SJSA1 (cell line): ENCODE data around the gene GOLGA8O. TPM values are rescaled to one million over a fixed set of nuclear protein-coding genes. Genes with fewer than 3 reads are reported as not detected.
"Not testable (repeated sequence)": the region's sequence is repeated elsewhere in the genome, so short reads cannot be mapped to it uniquely, and the experiment has no call there.

Experiments
- DNase-seq, 2 experiments: peaks; one replicate each; pipeline ENCODE4 v3.0.0-alpha.2; 2015 to 2020; ENCODE audit warnings: low spot score in 2 of 2, low read depth in 1 of 2
- H3K27ac ChIP-seq: fragments of 250-450 bp; sonication (Bioruptor Pico); 2 replicates; pipeline ENCODE4 v1.5.1; 2020; ENCODE audit warnings: mild to moderate bottlenecking, moderate library complexity
- H3K27me3 ChIP-seq: fragments of 250-450 bp; sonication (Bioruptor Pico); replicated peaks from 2 replicates; pipeline ENCODE4 v1.5.1; 2020; ENCODE audit warnings: mild to moderate bottlenecking, moderate library complexity
- H3K36me3 ChIP-seq: fragments of 250-450 bp; sonication (Bioruptor Pico); 2 replicates; pipeline ENCODE4 v1.5.1; 2020; ENCODE audit warnings: mild to moderate bottlenecking
- H3K4me1 ChIP-seq: fragments of 250-450 bp; sonication (Bioruptor Pico); replicated peaks from 2 replicates; pipeline ENCODE4 v1.6.1; 2021; ENCODE audit warnings: mild to moderate bottlenecking
- H3K4me3 ChIP-seq: fragments of 250-450 bp; sonication (Bioruptor Pico); 2 replicates; pipeline ENCODE4 v1.5.1; 2020; ENCODE audit warnings: mild to moderate bottlenecking
- H3K9me3 ChIP-seq: fragments of 250-450 bp; sonication (Bioruptor Pico); replicated peaks from 2 replicates; pipeline ENCODE4 v1.5.1; 2020; ENCODE audit warnings: mild to moderate bottlenecking
- total RNA-seq: library from RNA; depleted of rRNA; stranded (reverse); fragments of >200 nt; shearing (Covaris generic); gene quantifications from 2 replicates; pipeline ENCODE4 v1.2.3, GENCODE V29; 2014; rRNA removed

Gene GOLGA8O
- total RNA-seq, 1 experiment from 2014 or later = not detected

GRCh38 chr15:32396522-32396921 lies 58.9 kb downstream of the GOLGA8O start:
- not testable (repeated sequence) for H3K36me3 ChIP-seq, H3K4me3 ChIP-seq, H3K4me1 ChIP-seq, H3K27me3 ChIP-seq, H3K27ac ChIP-seq, H3K9me3 ChIP-seq, DNase-seq

Other genes starting within 250 kb of the GOLGA8O start
- not detected in 2 replicates for gene GOLGA8K, start 52.3 kb downstream of the GOLGA8O start, total RNA-seq
- gene GOLGA8N, start 137.8 kb upstream of the GOLGA8O start, total RNA-seq = 1.9 and 2.5 TPM in 2 replicates
- gene ARHGAP11A, start 159.9 kb upstream of the GOLGA8O start, total RNA-seq = 68.8 and 97.8 TPM in 2 replicates
- 0.87 TPM in 1 of 2 replicates, not detected in the other for gene SCG5, start 186.1 kb upstream of the GOLGA8O start, total RNA-seq